ENCODE results near the gene RPGRIP1L.

RPGRIP1L gene

GRCh38 chr16:53651357-53651756 lies 52.3 kb downstream of the RPGRIP1L start:
- no peak for DNase-seq (ENCODE audit: low spot score)

DNA sequence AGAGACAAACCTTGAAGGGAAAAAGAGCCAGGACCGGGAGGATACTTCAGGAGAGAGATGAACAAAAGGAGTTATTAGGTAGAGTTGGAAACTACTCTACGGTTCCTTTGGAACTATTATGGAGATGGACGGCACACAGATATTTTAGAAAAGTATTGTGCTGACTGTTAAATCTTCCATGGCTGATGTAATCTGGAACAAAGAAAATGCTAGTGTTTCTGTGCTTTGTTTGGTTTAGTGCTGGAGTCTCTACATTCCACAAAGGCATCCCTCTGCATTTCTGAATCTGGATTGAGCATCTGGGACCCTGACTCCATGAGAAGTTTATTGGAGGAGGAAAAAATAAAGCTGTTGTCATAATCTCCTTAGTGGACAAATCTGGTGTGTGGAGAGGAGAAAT lies 57.2 kb downstream of the RPGRIP1L start:
- no peak for DNase-seq (ENCODE audit: low spot score)

DNA sequence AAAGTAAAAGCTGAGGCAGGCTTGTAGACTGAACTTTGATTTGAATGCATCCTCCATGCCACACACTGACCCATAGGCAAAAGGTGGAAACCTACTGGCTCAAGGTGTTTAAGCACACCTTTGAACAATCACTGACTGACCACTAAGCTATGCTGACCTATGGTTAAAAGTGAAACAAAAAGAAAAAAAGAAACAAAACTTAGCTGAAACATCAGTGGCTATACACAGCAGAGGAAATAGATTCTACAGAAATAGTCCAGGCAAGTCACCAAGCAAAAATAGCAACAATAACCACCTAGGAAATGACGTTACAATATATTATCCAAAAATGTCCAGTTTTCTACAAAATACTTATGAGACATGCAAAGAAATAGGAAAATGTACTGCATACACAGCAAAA lies 60.2 kb downstream of the RPGRIP1L start:
- no peak for DNase-seq (ENCODE audit: low spot score)

GRCh38 chr16:53642094-53642493 lies 61.6 kb downstream of the RPGRIP1L start:
- DNase-seq (ENCODE audit: low spot score): no peak

GRCh38 chr16:53636978-53637377 lies 66.7 kb downstream of the RPGRIP1L start:
- no peak for DNase-seq (ENCODE audit: low spot score)

DNA sequence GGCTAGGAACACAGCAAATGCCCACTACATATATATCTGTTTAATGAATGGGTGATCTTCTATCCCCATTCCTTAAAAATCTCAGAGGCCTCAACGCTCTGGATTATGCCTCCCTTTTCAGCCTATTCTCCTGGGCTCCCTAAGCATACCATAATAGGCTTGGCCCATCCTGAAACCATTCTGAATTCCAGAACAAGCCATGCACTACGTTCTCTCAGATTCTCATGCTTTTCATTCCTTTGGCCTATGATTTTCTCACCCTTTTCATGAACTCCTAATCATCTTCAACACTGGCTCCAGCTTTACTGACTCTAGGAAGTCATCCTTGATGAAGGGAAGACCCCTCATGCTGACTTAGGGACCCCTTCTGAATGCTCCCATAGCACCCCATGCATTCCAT lies 71.1 kb downstream of the RPGRIP1L start:
- DNase-seq (ENCODE audit: low spot score): no peak

DNA sequence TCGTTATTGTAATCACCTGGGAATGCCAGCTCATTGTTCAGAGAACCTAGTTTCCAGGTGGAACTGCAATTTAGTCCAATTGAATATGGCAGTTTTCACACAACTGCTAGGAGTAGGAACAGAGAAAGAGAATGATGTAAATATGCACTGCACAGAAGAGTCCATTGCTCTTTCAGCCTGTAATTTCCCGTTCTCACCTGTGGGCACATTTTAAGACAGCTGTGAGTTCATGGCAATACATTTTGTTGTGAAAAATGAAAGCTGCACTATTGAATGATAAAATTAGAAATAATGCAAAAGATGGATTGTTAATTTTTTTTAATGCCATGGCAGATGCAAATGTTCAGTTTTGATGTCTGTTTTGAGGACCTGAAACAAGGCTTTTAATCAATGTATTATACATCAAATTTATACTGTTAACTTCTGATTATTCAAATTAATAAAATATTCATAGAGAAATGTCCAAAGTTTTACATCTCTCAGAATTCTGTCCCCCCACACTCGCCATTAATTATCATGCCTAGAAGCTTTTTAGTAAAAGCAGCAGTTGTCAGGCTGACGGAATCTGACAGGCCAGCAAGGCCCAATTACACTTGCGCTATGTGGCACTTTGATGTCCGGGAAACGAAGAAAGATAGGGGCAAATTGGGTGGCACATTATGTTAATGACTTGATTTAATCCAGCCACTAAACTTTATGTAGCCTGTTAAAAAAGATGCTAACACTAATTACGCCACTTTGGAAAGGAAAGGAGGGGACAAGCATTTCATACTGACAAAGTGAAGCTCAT lies 72.2 kb downstream of the RPGRIP1L start:
- no peak for DNase-seq (ENCODE audit: low spot score)

- DNase-seq (ENCODE audit: low spot score): no peak
Measured at GRCh38 chr16:53629607-53630312, 73.9 kb downstream of the RPGRIP1L start.

- no peak for DNase-seq (ENCODE audit: low spot score)
Measured at GRCh38 chr16:53629151-53629550, 74.5 kb downstream of the RPGRIP1L start.

DNA sequence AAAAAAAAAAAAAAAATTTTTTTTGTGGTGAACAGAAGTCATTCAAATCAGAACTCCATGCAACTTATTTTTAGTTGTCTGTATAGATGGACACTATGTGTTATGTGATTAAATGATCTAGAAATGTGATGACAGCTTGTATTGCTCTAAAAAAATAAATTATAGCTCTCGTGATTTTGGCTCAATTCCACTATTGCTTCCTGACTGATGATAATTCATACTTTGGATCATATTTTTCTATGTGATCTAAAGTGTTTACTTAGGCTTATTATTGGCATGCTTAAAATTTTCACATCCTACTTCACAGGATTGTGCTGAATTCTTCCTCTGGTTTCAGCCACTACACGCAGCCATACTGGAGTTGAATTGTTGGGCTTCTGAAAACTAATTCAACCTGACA lies 76.8 kb downstream of the RPGRIP1L start:
- DNase-seq (ENCODE audit: low spot score): no peak

DNA sequence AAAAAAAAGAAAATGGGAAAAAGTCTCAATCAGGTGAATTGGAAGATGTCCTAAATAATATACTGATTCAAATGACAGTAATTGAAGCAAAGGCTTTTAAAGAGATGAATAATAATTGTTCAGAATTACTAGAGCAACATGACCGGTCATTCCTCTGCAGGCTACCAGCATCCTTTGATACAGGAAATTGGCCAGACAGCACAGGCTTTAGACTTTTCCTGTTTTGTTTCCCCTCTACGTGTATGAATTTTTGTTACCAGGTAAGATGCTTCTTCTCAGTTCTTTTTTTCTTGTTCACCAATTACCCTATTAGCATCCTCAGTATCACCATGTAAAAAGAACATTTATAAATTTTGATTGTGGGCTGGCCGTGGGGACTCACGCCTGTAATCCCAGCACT lies 77.5 kb downstream of the RPGRIP1L start:
- DNase-seq (ENCODE audit: low spot score): no peak

GRCh38 chr16:53625221-53625620 lies 78.4 kb downstream of the RPGRIP1L start:
- DNase-seq (ENCODE audit: low spot score): no peak

DNA sequence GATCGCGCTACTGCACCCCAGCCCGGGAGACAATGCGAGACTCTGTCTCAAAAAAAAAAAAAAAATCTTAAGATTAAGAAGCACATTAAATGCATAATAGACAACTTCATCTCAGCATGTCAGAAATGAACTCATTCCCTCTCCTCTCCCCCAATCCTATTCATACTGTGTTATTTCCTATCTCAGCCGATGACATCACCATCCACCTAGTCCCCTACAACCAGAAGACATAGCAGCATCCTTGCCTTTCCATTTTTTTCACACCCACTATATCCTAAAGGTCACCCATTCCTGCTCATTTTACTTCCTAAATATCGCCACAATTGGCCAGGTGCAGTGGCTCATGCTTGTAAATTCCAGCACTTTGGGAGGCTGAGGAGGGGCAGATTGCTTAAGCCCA lies 81.3 kb downstream of the RPGRIP1L start:
- no peak for DNase-seq (ENCODE audit: low spot score)

DNA sequence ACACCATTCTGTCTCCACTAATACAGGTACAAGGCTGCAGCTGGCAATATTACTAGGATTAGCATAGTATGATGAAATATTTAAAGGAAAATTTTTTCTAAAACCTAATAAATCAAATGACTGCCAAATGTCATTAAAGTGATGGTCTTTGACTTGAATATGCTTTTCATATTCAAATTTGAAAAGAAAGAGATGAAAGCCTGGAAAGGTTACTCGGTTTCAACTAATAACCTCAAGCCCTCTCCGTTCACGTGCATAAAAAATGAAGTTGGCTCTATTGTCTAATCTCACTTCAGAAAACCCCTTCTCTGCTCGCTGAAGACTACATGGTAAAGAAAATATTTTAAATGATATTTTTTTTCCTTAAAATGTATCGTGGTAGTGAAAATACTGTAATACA lies 83.2 kb downstream of the RPGRIP1L start:
- DNase-seq (ENCODE audit: low spot score): no peak

GRCh38 chr16:53619235-53619634 lies 84.4 kb downstream of the RPGRIP1L start:
- DNase-seq (ENCODE audit: low spot score): no peak

DNA sequence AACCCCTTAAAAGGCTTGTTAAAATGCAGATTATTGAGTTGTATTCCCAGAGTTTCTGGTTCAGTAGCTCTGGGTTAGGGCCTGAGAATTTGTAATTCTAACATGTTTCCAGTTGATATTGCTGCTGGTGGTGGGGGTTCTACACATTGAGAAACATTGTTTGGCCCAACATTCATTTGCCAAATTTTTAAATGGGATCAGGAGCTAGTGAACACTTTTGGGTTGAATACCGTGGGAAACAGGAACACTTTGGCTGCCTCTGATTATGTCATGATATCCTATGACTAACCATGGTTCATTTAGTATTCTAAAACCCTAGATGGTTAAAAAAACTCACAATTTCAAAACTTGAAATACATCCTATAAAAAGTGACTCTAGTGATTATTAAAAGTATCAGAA lies 89.3 kb downstream of the RPGRIP1L start:
- no peak for DNase-seq (ENCODE audit: low spot score)

DNA sequence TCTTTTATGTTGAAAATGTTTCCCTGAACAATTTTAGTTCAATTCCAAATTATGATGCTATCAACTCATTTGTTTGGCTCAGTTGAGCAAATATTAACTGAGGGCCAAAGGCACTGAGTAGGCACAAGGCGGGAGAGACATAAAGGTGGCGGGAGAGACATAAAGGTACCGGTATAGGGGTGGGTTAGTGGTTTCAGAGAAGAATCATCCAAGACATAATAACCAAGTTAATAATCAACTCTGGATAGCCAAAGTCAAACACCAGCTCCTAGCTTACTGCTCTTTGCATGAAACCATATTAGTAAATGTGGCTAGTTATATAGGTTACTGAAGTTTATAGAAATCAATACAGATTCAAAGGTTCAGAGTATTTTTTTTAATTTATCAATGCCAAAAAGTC lies 91.7 kb downstream of the RPGRIP1L start:
- DNase-seq (ENCODE audit: low spot score): no peak

GRCh38 chr16:53611179-53611696 lies 92.4 kb downstream of the RPGRIP1L start:
- no peak for DNase-seq (ENCODE audit: low spot score)

- no peak for DNase-seq (ENCODE audit: low spot score)
Measured at GRCh38 chr16:53609536-53609935, 94.1 kb downstream of the RPGRIP1L start.

GRCh38 chr16:53608094-53608493 lies 95.6 kb downstream of the RPGRIP1L start:
- no peak for DNase-seq (ENCODE audit: low spot score)

GRCh38 chr16:53605831-53606400 lies 97.7 kb downstream of the RPGRIP1L start:
- no peak for DNase-seq (ENCODE audit: low spot score)

GRCh38 chr16:53605356-53605755 lies 98.3 kb downstream of the RPGRIP1L start:
- DNase-seq (ENCODE audit: low spot score): no peak

GRCh38 chr16:53601961-53602360 lies 101.7 kb downstream of the RPGRIP1L start:
- DNase-seq (ENCODE audit: low spot score): no peak

All from hepatic stellate cell (primary cell).